GM19193 (cell line): Measurements from ENCODE around the gene SLC19A1.

Experiments
- POLR2A ChIP-seq: IDR thresholded peaks from 4 replicates; pipeline ENCODE4 v1.6.1; 2011; ENCODE audit not compliant: insufficient read depth, insufficient read length; ENCODE audit errors: extremely low read depth

SLC19A1 gene

DNA sequence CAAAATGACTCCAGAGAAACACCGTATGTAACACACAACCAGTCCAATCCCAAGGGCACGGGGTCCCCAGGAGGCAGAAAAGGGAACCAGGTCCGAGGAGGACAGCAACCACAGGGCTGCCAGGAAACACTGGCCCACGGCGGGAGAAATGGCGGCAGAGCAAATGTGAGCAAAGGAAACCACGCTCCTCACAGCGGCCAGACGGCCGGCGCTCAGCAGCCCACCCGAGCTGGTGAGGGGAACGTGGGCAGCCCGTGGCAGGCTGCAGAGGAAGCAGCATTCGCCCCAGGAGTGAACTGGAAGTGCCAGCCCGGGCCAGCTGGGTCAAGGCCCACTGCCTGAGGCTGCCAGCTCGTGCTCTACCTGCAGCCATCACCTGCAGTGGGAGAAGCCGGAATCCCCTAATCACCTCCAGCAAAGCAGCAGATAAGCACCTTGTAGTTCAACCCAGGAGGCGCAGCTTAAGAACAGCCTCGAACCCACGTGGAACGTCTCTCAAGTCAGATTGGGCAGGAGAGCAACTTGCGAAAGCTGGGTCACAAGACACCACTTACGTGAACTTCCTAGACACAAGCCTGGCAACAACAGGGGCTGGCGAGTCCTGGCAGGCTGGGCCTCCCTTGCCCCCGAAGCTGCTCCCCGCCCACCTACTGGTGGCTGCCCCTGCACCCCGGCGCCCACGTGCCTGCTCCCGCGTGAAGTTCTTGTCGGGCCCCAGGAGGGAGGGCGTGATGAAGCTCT is 6.7 kb downstream of the SLC19A1 start:
- TF ChIP-seq POLR2A = no peak

GRCh38 chr21:45534636-45535331 is 7.5 kb downstream of the SLC19A1 start:
- no peak for TF ChIP-seq POLR2A

GRCh38 chr21:45533846-45534635 is 8.2 kb downstream of the SLC19A1 start:
- TF ChIP-seq POLR2A = no peak

- no peak for TF ChIP-seq POLR2A
Observed at GRCh38 chr21:45533361-45533845, 8.8 kb downstream of the SLC19A1 start.

DNA sequence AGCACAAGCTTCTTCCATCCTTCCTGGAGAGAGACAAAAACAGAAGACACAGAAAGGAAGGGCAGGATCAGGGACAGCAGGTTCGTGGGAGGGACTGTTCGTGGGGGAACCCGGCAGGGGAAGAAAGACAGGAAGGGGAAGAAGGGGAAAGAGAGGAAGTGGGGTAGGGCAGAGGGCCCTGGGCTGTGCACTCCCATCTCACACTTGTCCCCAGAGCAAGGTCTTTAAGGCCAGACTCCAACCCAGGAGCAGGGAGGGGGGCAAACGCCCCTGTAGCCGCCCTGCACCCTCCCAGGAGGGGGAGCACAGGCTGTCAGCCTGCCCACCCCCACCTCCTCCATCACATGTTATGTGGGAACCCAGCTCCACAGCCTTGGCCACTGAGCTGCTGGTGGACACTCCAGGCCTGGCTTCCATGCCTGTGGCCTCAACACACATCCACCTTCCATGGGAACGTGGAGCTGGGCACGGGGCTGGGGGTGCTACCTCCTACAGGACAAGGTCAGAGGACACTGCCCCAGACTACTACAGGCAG is 9.3 kb downstream of the SLC19A1 start:
- no peak for TF ChIP-seq POLR2A

- no peak for TF ChIP-seq POLR2A
Observed at GRCh38 chr21:45531393-45532215, 10.6 kb downstream of the SLC19A1 start.

DNA sequence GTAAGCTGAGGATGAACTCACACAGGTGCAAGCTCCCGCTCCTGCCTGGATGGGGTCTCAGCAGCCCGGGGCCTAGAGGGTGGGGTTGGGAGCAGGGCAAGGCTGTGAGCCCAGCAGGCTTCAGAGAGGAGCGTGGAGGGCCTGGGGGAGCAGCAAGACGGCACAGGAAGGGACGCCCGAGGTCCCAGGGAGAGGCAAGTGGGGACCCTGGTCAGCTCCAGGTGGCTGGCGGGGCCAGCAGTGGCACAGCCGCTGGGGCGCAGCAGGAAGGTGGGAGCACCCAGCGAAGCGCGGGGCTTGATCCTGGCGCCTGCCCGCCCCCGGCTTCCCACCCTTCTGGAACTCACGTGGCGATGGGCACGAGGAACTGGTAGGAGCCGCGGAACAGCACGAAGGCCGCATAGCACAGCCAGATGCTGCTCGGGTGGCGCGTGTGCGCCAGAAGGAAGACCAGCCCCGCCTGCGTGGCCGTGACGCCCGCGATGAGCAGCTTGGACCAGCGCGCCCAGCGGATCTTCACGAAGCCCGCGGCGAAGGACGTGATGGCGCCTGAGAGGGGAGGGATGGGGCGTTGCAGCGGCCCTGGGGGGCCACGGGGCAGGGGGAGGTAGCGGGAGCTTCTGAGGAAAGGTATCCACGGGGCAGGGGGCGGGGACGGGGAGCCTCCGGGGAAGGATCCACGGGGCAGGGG is 11.7 kb downstream of the SLC19A1 start:
- TF ChIP-seq POLR2A = no peak

GRCh38 chr21:45529785-45530422 is 12.3 kb downstream of the SLC19A1 start:
- no peak for TF ChIP-seq POLR2A

- TF ChIP-seq POLR2A = no peak
Observed at GRCh38 chr21:45528981-45529784, 13.1 kb downstream of the SLC19A1 start.

DNA sequence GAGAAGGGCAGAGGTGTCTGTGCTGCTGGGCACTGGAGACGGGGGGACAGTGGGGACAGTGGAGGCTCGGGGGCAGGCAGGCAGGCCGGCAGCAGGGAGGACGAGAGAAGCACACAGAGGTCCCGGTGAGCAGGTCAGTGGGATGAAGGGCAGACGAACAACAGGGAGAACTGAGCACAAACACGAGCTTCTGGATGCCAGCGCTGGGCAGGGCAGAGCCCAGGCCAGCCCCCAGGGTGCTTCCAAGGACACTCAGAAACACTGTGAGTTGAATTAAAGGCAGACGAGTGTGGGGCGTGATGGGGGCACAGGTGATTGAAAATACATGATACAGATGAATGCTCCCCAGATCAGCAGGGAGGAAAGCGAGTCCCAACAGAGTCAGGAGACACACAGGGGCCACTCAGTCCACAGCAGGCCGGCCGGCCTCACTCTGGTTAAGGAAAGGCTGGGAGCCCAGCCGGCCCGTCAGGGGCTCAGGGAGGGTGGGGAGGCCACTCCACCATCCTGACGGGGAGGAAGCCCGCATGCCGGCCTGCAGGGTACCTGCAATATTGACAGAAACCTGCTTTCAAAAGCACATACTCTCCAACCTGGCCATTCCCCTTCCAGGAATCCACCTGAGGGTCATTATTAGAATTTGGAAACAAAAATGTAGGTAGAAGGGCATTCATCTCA is 14.1 kb downstream of the SLC19A1 start:
- no peak for TF ChIP-seq POLR2A

DNA sequence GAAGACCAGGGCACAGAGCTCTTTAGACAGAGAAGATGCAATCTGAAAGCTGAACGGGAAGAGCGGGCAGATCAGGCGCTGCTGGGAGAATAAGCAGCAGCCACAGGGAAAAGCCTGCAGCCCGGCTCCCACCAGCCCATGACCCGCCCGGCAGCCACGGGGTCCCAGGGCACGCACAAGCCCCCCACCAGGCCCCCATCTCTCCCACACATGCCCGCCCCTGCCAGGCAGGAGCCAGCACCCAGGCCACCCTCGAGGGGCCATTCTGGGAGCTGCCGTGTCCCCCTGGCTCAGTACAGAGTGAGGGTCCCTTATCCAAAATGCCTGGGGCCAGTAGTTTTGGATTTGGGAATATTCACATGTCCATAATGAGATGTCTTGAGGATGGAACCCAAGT is 16.3 kb downstream of the SLC19A1 start:
- no peak for TF ChIP-seq POLR2A
